OCI-LY1 (cell line): ENCODE measurements around the gene ANKMY1.

Experiments
- EZH2 ChIP-seq: fragments of 200-600 bp; sonication (generic), shearing (Covaris generic); IDR thresholded peaks from 2 replicates; pipeline ENCODE4 v1.8.0; 2017; ENCODE audit warnings: borderline replicate concordance, mixed run types, mild to moderate bottlenecking, antibody characterized with exemption, low read length, moderate library complexity, mixed read lengths
- TF ChIP-seq, protein P1 (sequence below): fragments of 200-600 bp; sonication (generic), shearing (Covaris generic); IDR thresholded peaks from 2 replicates; pipeline ENCODE4 v1.5.1; 2017; ENCODE audit warnings: mild to moderate bottlenecking, antibody characterized with exemption, low read length, moderate library complexity, mixed read lengths

DNA sequence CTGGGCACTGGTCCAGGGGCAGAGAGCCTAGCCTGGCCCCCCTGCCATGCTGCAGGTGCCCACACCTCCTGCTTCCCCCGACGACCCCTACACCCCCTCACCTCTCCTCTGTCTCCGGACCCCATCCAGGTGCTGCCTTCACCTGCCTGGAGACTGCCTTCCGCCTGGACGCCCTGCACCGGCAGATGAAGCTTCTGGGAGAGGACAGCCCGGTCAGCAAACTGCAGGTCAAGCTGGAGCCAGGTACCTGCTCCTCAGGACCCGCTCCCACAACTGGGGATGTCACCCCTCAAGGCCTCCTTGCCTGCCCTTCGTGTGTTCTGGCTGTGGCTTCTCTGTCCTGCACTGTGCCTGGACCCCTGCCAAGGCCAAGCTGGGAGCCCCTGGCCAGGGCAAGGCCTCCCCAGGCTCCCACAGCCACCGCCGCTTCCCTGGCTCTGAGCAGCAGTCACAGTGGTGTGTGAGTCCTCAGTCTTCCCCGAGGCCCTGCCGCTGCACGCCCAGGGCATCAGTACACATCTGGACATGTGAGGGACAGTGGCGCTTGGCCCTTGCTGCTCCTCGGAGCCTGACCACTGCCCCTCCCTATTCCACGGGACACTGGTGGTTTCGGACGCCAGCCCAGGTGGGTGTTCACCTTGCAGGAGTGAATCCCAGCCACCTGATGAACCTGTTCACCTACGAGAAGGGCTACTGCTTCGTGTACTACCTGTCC lies 16.8 kb upstream of the ANKMY1 start:
- TF ChIP-seq, protein P1, sequence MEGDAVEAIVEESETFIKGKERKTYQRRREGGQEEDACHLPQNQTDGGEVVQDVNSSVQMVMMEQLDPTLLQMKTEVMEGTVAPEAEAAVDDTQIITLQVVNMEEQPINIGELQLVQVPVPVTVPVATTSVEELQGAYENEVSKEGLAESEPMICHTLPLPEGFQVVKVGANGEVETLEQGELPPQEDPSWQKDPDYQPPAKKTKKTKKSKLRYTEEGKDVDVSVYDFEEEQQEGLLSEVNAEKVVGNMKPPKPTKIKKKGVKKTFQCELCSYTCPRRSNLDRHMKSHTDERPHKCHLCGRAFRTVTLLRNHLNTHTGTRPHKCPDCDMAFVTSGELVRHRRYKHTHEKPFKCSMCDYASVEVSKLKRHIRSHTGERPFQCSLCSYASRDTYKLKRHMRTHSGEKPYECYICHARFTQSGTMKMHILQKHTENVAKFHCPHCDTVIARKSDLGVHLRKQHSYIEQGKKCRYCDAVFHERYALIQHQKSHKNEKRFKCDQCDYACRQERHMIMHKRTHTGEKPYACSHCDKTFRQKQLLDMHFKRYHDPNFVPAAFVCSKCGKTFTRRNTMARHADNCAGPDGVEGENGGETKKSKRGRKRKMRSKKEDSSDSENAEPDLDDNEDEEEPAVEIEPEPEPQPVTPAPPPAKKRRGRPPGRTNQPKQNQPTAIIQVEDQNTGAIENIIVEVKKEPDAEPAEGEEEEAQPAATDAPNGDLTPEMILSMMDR, result no peak
- TF ChIP-seq EZH2, result no peak
